Bronchial epithelial cell (primary cell): ENCODE results near the gene NPPB. TPM values are rescaled to one million over a fixed set of nuclear protein-coding genes. Genes with fewer than 3 reads are reported as not detected.

Source experiments
- DNase-seq: peaks from one replicate; pipeline ENCODE4 v3.0.0-alpha.2; 2010; ENCODE audit warnings: low read depth
- FAIRE-seq: peaks from 2 replicates; lab custom pipeline; 2011; peaks lifted over from hg19 to GRCh38; lab: Jason Lieb, UNC
- H3K27me3 ChIP-seq: 2 replicates; pipeline ENCODE4 v1.5.1; 2011; ENCODE audit warnings: low read length; ENCODE audit not compliant: control insufficient read depth, insufficient read depth
- H3K36me3 ChIP-seq: 2 replicates; pipeline ENCODE4 v1.5.1; 2011; ENCODE audit warnings: low read length; ENCODE audit not compliant: control insufficient read depth, insufficient read depth
- H3K4me3 ChIP-seq: 2 replicates; pipeline ENCODE4 v1.5.1; 2011; ENCODE audit warnings: mild to moderate bottlenecking, low read depth, low read length, control low read depth
- CTCF ChIP-seq: IDR thresholded peaks from 2 replicates; pipeline ENCODE4 v1.5.1; 2011; ENCODE audit warnings: mild to moderate bottlenecking, moderate library complexity, low read length, control low read depth, inconsistent platforms; ENCODE audit not compliant: insufficient read depth, severe bottlenecking
- total RNA-seq: library from RNA; depleted of rRNA; stranded (reverse); fragments of >200 nt; gene quantifications from 2 replicates; pipeline ENCODE4 v1.2.1, GENCODE V29; 2014

Gene NPPB
- total RNA-seq, 1 donor from 2014 or later: not detected

GRCh38 chr1:11838349-11839272 lies 20.1 kb downstream of the NPPB start:
- FAIRE-seq: no peak
- H3K27me3 ChIP-seq: no peaks in the 10 kb centered on the region
- DNase-seq: peak; percentile 29
- peak; percentile 100 for TF ChIP-seq CTCF
- H3K4me3 ChIP-seq: no peak overlapping the region
- H3K36me3 ChIP-seq: peaks cover 37% of the 10 kb centered on the region

GRCh38 chr1:11837767-11838348 lies 20.9 kb downstream of the NPPB start:
- peaks cover 40% of the 10 kb centered on the region for H3K36me3 ChIP-seq

GRCh38 chr1:11836955-11837766 lies 21.6 kb downstream of the NPPB start:
- no peak overlapping the region for H3K4me3 ChIP-seq
- H3K27me3 ChIP-seq: no peaks in the 10 kb centered on the region
- FAIRE-seq (no peak), DNase-seq (no peak)
- peaks cover 42% of the 10 kb centered on the region for H3K36me3 ChIP-seq
- TF ChIP-seq CTCF: no peak

More at GRCh38 chr1:11837767-11838348, 20.9 kb downstream of the NPPB start:
- FAIRE-seq: no peak
- H3K4me3 ChIP-seq: no peak overlapping the region
- H3K27me3 ChIP-seq: no peaks in the 10 kb centered on the region
- DNase-seq: no peak
- no peak for TF ChIP-seq CTCF

GRCh38 chr1:11835441-11836225 lies 23.1 kb downstream of the NPPB start:
- H3K36me3 ChIP-seq: peaks cover 36% of the 10 kb centered on the region
- no peak for TF ChIP-seq CTCF
- DNase-seq (no peak), FAIRE-seq (peak; percentile 79)
- H3K4me3 ChIP-seq: no peak overlapping the region
- H3K27me3 ChIP-seq: no peaks in the 10 kb centered on the region

- TF ChIP-seq CTCF: no peak
- Histone ChIP-seq H3K27me3 (no peaks in the 10 kb centered on the region), H3K4me3 (no peak overlapping the region), H3K36me3 (peaks cover 35% of the 10 kb centered on the region)
- DNase-seq (no peak), FAIRE-seq (peak; percentile 98)
Measured at GRCh38 chr1:11833900-11834299, 24.8 kb downstream of the NPPB start.
